DMS114 treated with DMSO at 0.1 percent for 48 hours (cell line): ENCODE data around the gene NSL1.
A peak's percentile ranks its signal among the peaks of the same experiment; 100 is the strongest.
"Not testable (repeated sequence)": the region's sequence is repeated elsewhere in the genome, so short reads cannot be mapped to it uniquely, and the experiment has no call there.

Experiments used
- DNase-seq: peaks from one replicate; lab custom pipeline; 2025; ENCODE audit not compliant: unreplicated experiment; lab: John Stamatoyannopoulos, UW

Gene NSL1

GRCh38 chr1:212711974-212712373 is 79.6 kb downstream of the NSL1 start:
- not testable (repeated sequence) for DNase-seq

- DNase-seq, result no peak
Observed at GRCh38 chr1:212710566-212710965, 81.0 kb downstream of the NSL1 start.

- no peak for DNase-seq
Observed at GRCh38 chr1:212703991-212704564, 87.5 kb downstream of the NSL1 start.

GRCh38 chr1:212702672-212703071 is 88.9 kb downstream of the NSL1 start:
- DNase-seq, result no peak

GRCh38 chr1:212701910-212702309 is 89.7 kb downstream of the NSL1 start:
- DNase-seq, result no peak

- peak; percentile 57 for DNase-seq
Observed at GRCh38 chr1:212700892-212701819, 90.4 kb downstream of the NSL1 start.

- no peak for DNase-seq
Observed at GRCh38 chr1:212700223-212700891, 91.2 kb downstream of the NSL1 start.

- no peak for DNase-seq
Observed at GRCh38 chr1:212699625-212700222, 91.9 kb downstream of the NSL1 start, which contains the start of gene BATF3. TSS of gene BATF3 (minus strand) at chr1:212699840. CDS start at chr1:212699762, 78 bp downstream.

- peak; percentile 10 for DNase-seq
Observed at GRCh38 chr1:212699104-212699624, 92.4 kb downstream of the NSL1 start.

- no peak for DNase-seq
Observed at GRCh38 chr1:212698467-212699103, 93.0 kb downstream of the NSL1 start.

GRCh38 chr1:212696721-212697331 is 94.8 kb downstream of the NSL1 start:
- DNase-seq, result no peak

- no peak for DNase-seq
Observed at GRCh38 chr1:212692774-212693644, 98.6 kb downstream of the NSL1 start.

GRCh38 chr1:212691561-212692071 is 100.0 kb downstream of the NSL1 start:
- DNase-seq, result no peak

- no peak for DNase-seq
Observed at GRCh38 chr1:212690816-212691403, 100.7 kb downstream of the NSL1 start.

GRCh38 chr1:212689758-212690529 is 101.6 kb downstream of the NSL1 start:
- no peak for DNase-seq

- no peak for DNase-seq
Observed at GRCh38 chr1:212689196-212689725, 102.3 kb downstream of the NSL1 start.

- no peak for DNase-seq
Observed at GRCh38 chr1:212688341-212689047, 103.1 kb downstream of the NSL1 start.
